ENCODE results near the gene E2F1. TPM values are rescaled to one million over a fixed set of nuclear protein-coding genes. Genes with fewer than 3 reads are reported as not detected.

Gene E2F1
- total RNA-seq, 1 experiment from 2014 or later = 44.2 TPM

GRCh38 chr20:33731693-33732165 lies 45.5 kb upstream of the E2F1 start, which contains the start of gene ZNF341:
TSS of gene ZNF341 (plus strand) at chr20:33731996. CDS start at chr20:33732022, 26 bp downstream.
- H3K4me1 Mint-ChIP-seq = peaks cover 19% of the 10 kb centered on the region
- peaks cover 14% of the 10 kb centered on the region for H3K36me3 Mint-ChIP-seq
- ChIA-PET CTCF (interaction anchor here (0.6 to 1.9 kb wide), 11 partner anchors 9 to 381 kb away, joined by 3 to 19 read pairs (median 3); partner anchors contain the start of genes ACTL10 and PXMP4), POLR2A (interaction anchor here (1.1 to 1.7 kb wide), 3 partner anchors 12 to 69 kb away, joined by 4 to 5 read pairs (median 4); partner anchors contain the start of genes ACTL10, C20orf144 and PXMP4)
- peak within 1 kb of the TSS; percentile 79 for H3K27ac Mint-ChIP-seq
- H3K27me3 Mint-ChIP-seq (ENCODE audit: low read depth) = peaks cover 10% of the 10 kb centered on the region
- H3K4me3 Mint-ChIP-seq = peak within 1 kb of the TSS; percentile 78
- peak; percentile 78 for ATAC-seq
- peaks cover 13% of the 10 kb centered on the region for H3K9me3 Mint-ChIP-seq
- TF ChIP-seq USF1 (CRISPR knock-in tag; IDR thresholded peaks at IDR 0.05) (no peak), CTCF (IDR thresholded peaks at IDR 0.05) (peak; percentile 85), NFE2L1 (CRISPR knock-in tag; IDR thresholded peaks at IDR 0.05) (no peak), CREM (CRISPR knock-in tag; IDR thresholded peaks at IDR 0.05) (0 out of 2 replicates have a peak, but pooled peaks have one; percentile 75), ATF3 (CRISPR knock-in tag; conservative IDR thresholded peaks at IDR 0.05) (no peak), FOXK1 (CRISPR knock-in tag; IDR thresholded peaks at IDR 0.05) (0 out of 2 replicates have a peak, but pooled peaks have one; percentile 7), ZNF416 (CRISPR knock-in tag; IDR thresholded peaks at IDR 0.05) (no peak), HMGXB4 (CRISPR knock-in tag; IDR thresholded peaks at IDR 0.05) (0 out of 2 replicates have a peak, but pooled peaks have one; percentile 28), GABPB1 (CRISPR knock-in tag; IDR thresholded peaks at IDR 0.05) (0 out of 2 replicates have a peak, but pooled peaks have one; percentile 54)
- peak; percentile 90 for DNase-seq (ENCODE audit: low spot score)

- Mint-ChIP-seq H3K27ac (peak overlapping the region; percentile 60), H3K27me3 (ENCODE audit: low read depth) (peaks cover 4% of the 10 kb centered on the region), H3K36me3 (peaks cover 8% of the 10 kb centered on the region), H3K9me3 (peaks cover 7% of the 10 kb centered on the region), H3K4me1 (peaks cover 19% of the 10 kb centered on the region), H3K4me3 (peak overlapping the region; percentile 74)
- DNase-seq (ENCODE audit: low spot score) = no peak
- ChIA-PET POLR2A (interaction anchor here (1.3 to 1.7 kb wide), 2 partner anchors 64 to 68 kb away, joined by 4 to 5 read pairs; partner anchors contain the start of genes ACTL10 and C20orf144), CTCF (interaction anchor here (1.1 to 1.9 kb wide), 7 partner anchors 8 to 67 kb away, joined by 3 to 19 read pairs (median 3); partner anchors contain the start of gene PXMP4)
- ATAC-seq = no peak; the same call in 1 of the 2 replicates
- TF ChIP-seq AR (CRISPR knock-in tag; IDR thresholded peaks at IDR 0.05) (no peak), MYBL2 (CRISPR knock-in tag; IDR thresholded peaks at IDR 0.05) (peak; percentile 28; the same call in 1 of the 2 replicates), TCF7 (CRISPR knock-in tag; IDR thresholded peaks at IDR 0.05; ENCODE audit: low read depth) (no peak), IRF2 (CRISPR knock-in tag; IDR thresholded peaks at IDR 0.05; ENCODE audit: borderline replicate concordance, low read depth) (no peak), ATF3 (CRISPR knock-in tag; conservative IDR thresholded peaks at IDR 0.05) (no peak), ZNF121 (CRISPR knock-in tag; IDR thresholded peaks at IDR 0.05) (peak; percentile 48; the same call in 1 of the 2 replicates)
These were observed 44.9 kb upstream of the E2F1 start for GRCh38 chr20:33730946-33731692.

All from WTC11 (cell line).